HL-60 (cell line): ENCODE data around the gene SLC24A3.

Experiments used
- DNase-seq, 2 experiments: peaks; one replicate each; pipeline ENCODE4 v3.0.0-alpha.2; 2010 to 2020; ENCODE audit warnings: low read depth in 1 of 2, low spot score in 1 of 2
- H3K27ac ChIP-seq: fragments of 250-450 bp; sonication (Bioruptor Pico); replicated peaks from 2 replicates; pipeline ENCODE4 v1.5.1; 2020; ENCODE audit warnings: mild to moderate bottlenecking, moderate library complexity
- H3K27me3 ChIP-seq: fragments of 250-450 bp; sonication (Bioruptor Pico); 2 replicates; pipeline ENCODE4 v1.5.1; 2021; ENCODE audit warnings: mild to moderate bottlenecking, moderate library complexity; ENCODE audit not compliant: insufficient read depth, poor library complexity, severe bottlenecking
- H3K4me3 ChIP-seq: replicated peaks from 2 replicates; pipeline ENCODE4 v1.5.1; 2011; ENCODE audit warnings: mild to moderate bottlenecking, control low read depth, low read length; ENCODE audit not compliant: insufficient read depth
- GABPA ChIP-seq: IDR thresholded peaks from 2 replicates; pipeline ENCODE4 v1.6.1; 2012; ENCODE audit warnings: low read depth
- POLR2AphosphoS5 ChIP-seq: IDR thresholded peaks from 2 replicates; pipeline ENCODE4 v1.6.1; 2012; ENCODE audit warnings: low read depth
- REST ChIP-seq: IDR thresholded peaks from 2 replicates; pipeline ENCODE4 v1.6.1; 2012; ENCODE audit warnings: low read depth; ENCODE audit not compliant: insufficient replicate concordance
- SPI1 ChIP-seq: IDR thresholded peaks from 2 replicates; pipeline ENCODE4 v1.6.1; 2012; ENCODE audit warnings: low read depth, mild to moderate bottlenecking, borderline replicate concordance
- TF ChIP-seq, protein P1 (sequence below): IDR thresholded peaks from one replicate; pipeline ENCODE4 v1.5.1; 2011; ENCODE audit warnings: low read length, control low read depth, inconsistent platforms; ENCODE audit not compliant: insufficient read depth

The SLC24A3 gene

GRCh38 chr20:19679900-19680495 is 467.6 kb downstream of the SLC24A3 start:
- H3K4me3 ChIP-seq = no peak overlapping the region
- no peak overlapping the region for H3K27ac ChIP-seq
- no peaks in the 10 kb centered on the region for H3K27me3 ChIP-seq
- DNase-seq = no peak
- TF ChIP-seq GABPA = no peak
- no peak for TF ChIP-seq REST
- TF ChIP-seq, protein P1, sequence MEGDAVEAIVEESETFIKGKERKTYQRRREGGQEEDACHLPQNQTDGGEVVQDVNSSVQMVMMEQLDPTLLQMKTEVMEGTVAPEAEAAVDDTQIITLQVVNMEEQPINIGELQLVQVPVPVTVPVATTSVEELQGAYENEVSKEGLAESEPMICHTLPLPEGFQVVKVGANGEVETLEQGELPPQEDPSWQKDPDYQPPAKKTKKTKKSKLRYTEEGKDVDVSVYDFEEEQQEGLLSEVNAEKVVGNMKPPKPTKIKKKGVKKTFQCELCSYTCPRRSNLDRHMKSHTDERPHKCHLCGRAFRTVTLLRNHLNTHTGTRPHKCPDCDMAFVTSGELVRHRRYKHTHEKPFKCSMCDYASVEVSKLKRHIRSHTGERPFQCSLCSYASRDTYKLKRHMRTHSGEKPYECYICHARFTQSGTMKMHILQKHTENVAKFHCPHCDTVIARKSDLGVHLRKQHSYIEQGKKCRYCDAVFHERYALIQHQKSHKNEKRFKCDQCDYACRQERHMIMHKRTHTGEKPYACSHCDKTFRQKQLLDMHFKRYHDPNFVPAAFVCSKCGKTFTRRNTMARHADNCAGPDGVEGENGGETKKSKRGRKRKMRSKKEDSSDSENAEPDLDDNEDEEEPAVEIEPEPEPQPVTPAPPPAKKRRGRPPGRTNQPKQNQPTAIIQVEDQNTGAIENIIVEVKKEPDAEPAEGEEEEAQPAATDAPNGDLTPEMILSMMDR = no peak
- TF ChIP-seq POLR2AphosphoS5 = no peak
- no peak for TF ChIP-seq SPI1

- no peaks in the 10 kb centered on the region for H3K27me3 ChIP-seq
- no peak for DNase-seq
- H3K4me3 ChIP-seq = no peak overlapping the region
- H3K27ac ChIP-seq = no peak overlapping the region
- no peak for TF ChIP-seq GABPA
- no peak for TF ChIP-seq SPI1
- TF ChIP-seq, protein P1 = no peak
- TF ChIP-seq REST = no peak
- TF ChIP-seq POLR2AphosphoS5 = no peak
These were observed 469.8 kb downstream of the SLC24A3 start for GRCh38 chr20:19682249-19682648.

DNA sequence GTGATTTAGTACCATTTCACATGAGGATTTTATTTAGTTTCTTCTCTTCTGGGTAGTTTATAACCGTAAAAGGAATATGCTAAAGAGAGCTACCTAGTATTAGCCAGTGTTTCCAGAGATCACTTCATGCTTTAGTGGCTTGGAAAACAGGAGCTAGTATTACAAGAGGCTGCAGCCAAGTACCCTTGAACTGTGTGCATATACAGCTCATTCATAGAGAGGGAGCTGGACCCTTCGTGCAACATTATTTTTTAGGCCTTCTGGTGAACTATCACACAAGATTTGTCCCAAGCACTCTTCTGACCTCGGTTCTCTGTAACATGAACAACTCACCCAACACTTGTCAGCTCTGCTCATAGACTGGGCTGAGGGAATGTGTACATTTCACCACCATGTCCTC is 470.7 kb downstream of the SLC24A3 start:
- H3K27me3 ChIP-seq = no peaks in the 10 kb centered on the region
- no peak overlapping the region for H3K27ac ChIP-seq
- DNase-seq = no peak
- TF ChIP-seq, protein P1 = no peak
- no peak overlapping the region for H3K4me3 ChIP-seq

GRCh38 chr20:19683822-19684221 is 471.4 kb downstream of the SLC24A3 start:
- H3K27me3 ChIP-seq = no peaks in the 10 kb centered on the region
- no peak for DNase-seq
- TF ChIP-seq SPI1 (no peak), REST (no peak), GABPA (no peak), POLR2AphosphoS5 (no peak)
- TF ChIP-seq, protein P1 = no peak
- H3K4me3 ChIP-seq = no peak overlapping the region
- H3K27ac ChIP-seq = no peak overlapping the region
